ENCODE data around the gene YDJC.

DNA sequence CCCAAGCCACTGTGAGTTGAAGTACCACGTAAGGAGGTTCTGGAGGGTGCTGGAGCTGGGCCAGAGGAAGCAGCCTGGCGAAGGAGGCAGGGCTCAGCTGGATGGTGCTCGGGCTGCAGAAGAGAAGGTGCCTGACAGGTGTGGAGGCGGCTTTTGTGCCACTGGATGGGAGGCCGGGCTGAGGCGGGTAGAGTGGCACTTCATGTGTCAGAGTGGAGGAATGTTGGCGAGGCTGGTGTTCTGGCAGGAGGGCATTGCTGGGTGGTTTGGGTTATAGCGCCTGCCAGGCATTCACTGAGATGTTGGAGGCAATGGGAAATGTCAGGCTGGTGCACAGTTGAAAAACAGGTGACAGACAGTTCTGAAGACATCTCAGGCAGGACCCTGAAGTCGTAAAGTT, 38.1 kb downstream of the YDJC start:
- TF ChIP-seq, protein P1, sequence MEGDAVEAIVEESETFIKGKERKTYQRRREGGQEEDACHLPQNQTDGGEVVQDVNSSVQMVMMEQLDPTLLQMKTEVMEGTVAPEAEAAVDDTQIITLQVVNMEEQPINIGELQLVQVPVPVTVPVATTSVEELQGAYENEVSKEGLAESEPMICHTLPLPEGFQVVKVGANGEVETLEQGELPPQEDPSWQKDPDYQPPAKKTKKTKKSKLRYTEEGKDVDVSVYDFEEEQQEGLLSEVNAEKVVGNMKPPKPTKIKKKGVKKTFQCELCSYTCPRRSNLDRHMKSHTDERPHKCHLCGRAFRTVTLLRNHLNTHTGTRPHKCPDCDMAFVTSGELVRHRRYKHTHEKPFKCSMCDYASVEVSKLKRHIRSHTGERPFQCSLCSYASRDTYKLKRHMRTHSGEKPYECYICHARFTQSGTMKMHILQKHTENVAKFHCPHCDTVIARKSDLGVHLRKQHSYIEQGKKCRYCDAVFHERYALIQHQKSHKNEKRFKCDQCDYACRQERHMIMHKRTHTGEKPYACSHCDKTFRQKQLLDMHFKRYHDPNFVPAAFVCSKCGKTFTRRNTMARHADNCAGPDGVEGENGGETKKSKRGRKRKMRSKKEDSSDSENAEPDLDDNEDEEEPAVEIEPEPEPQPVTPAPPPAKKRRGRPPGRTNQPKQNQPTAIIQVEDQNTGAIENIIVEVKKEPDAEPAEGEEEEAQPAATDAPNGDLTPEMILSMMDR (IDR thresholded peaks at IDR 0.05) = no peak
- TF ChIP-seq ZFX (IDR thresholded peaks at IDR 0.05; ENCODE audit: borderline replicate concordance) = no peak

Measured in 22Rv1 (cell line).